Prostate gland (tissue), 1 donor: Measurements from ENCODE around the gene ZFAND3.

Source experiments
- POLR2A ChIP-seq: fragments of 450-650 bp; IDR thresholded peaks from one replicate; pipeline ENCODE4 v1.6.1; 2016; ENCODE audit warnings: antibody characterized with exemption, mild to moderate bottlenecking
- POLR2AphosphoS5 ChIP-seq: sonication (generic); formaldehyde crosslinking; IDR thresholded peaks from one replicate; pipeline ENCODE4 v1.6.1; 2017; ENCODE audit warnings: antibody characterized with exemption

DNA sequence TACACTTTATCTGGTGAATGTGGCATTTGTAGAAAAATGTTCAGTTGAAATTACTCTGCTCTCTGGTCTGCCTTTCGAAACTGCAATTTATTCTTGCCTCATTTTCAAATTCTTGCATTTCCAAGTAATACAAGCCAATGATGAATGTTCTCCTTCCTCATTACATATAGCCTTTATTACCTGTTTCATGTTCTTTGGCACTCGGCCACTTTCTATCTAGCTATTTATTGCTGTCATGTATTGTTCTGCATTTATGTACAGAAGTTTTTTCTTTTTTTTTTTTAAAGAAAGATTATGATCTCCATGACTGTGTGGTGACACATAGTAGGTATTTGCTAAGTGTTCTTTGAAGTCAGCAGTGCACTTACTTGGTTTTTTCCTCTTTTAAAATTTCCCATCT lies 261.4 kb downstream of the ZFAND3 start:
- TF ChIP-seq POLR2AphosphoS5 (no peak), POLR2A (no peak)
